Astrocyte (in vitro differentiated cells and primary cell): ENCODE measurements around the gene WNT11.

Experiments
- CTCF ChIP-seq: IDR thresholded peaks from 2 replicates; pipeline ENCODE4 v1.5.1; 2011; ENCODE audit warnings: low read depth, mild to moderate bottlenecking, inconsistent platforms, low read length, moderate library complexity; ENCODE audit not compliant: insufficient read depth
- EZH2 ChIP-seq: IDR thresholded peaks from 2 replicates; pipeline ENCODE4 v1.6.1; 2012; ENCODE audit warnings: mild to moderate bottlenecking, low read length, inconsistent platforms; ENCODE audit not compliant: insufficient read depth

- TF ChIP-seq CTCF: no peak
- TF ChIP-seq EZH2: no peak
Observed at GRCh38 chr11:76188873-76189272, 17.4 kb downstream of the WNT11 start.
